Colonic mucosa (tissue), 4 donors: ENCODE data around the gene ZNF609. TPM values are rescaled to one million over a fixed set of nuclear protein-coding genes. Genes with fewer than 3 reads are reported as not detected.

Source experiments
- DNase-seq: peaks from one replicate; pipeline ENCODE4 v3.0.0-alpha.2; 2020
- H3K27ac ChIP-seq: fragments of 200-600 bp; one replicate; pipeline ENCODE4 v1.8.0; 2021
- H3K27me3 ChIP-seq: fragments of 200-600 bp; one replicate; pipeline ENCODE4 v1.8.0; 2021
- H3K36me3 ChIP-seq: fragments of 200-600 bp; one replicate; pipeline ENCODE4 v1.8.0; 2021
- H3K4me1 ChIP-seq: fragments of 200-600 bp; one replicate; pipeline ENCODE4 v1.8.0; 2021; ENCODE audit warnings: mild to moderate bottlenecking
- H3K4me3 ChIP-seq: fragments of 200-600 bp; one replicate; pipeline ENCODE4 v1.8.0; 2021
- H3K9ac ChIP-seq, 2 donors: one replicate each; pipeline ENCODE4 v1.7.0; 2013; ENCODE audit warnings: control low read depth in 2 of 2, low read depth in 2 of 2, low read length in 2 of 2
- H3K9me3 ChIP-seq: fragments of 200-600 bp; one replicate; pipeline ENCODE4 v1.8.0; 2021
- intact Hi-C: fragments of 100-400 bp; cut with DNase I; formaldehyde crosslinking; loops from one replicate; pipeline ENCODE4 v1.14.1; 2022
- total RNA-seq, 2 donors: library from RNA; stranded (reverse); fragmentation: NEBNext Ultra II Directional in 1 of 2; extraction: Animal tissue kit (Norgen Biotek cat#: 25700) in 1 of 2; gene quantifications; one replicate each; pipeline ENCODE4 v1.2.1, GENCODE V29; 2021
- TF ChIP-seq, protein P1 (sequence below): fragments of 200-600 bp; IDR thresholded peaks from one replicate; pipeline ENCODE4 v1.8.0; 2022; ENCODE audit warnings: antibody characterized with exemption, mild to moderate bottlenecking
- donor health status: healthy.
- donor health status: DM: no; HTN: no; CAD: no.
- donor health status: DM: no; HTN: no; CAD: no.

Gene ZNF609
- total RNA-seq, 2 donors from 2014 or later: 24.5 to 24.8 TPM

DNA sequence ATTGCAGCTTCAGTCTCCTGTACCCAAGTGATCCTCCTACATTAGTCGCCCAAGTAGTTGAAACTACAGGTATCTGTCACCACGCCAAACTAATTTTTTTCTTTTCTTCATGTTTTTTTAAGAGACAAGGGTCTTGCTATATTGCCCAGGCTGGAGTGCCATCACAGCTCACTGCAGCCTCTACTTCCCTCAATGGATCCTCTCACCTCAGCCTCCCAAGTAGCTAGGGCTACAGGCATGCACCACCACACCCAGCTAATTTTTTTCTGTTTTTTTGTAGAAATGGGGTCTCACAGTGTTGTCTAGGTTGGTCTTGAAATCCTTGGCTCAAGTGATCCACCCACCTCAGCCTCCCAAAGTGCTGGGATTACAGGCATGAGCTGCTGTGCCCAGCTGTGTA lies 89.5 kb downstream of the ZNF609 start:
- Histone ChIP-seq H3K27ac (no peak overlapping the region), H3K4me1 (no peaks in the 10 kb centered on the region), H3K9ac (no peak overlapping the region), H3K36me3 (no peaks in the 10 kb centered on the region), H3K4me3 (no peak overlapping the region), H3K27me3 (no peaks in the 10 kb centered on the region), H3K9me3 (no peaks in the 10 kb centered on the region)
- TF ChIP-seq, protein P1, sequence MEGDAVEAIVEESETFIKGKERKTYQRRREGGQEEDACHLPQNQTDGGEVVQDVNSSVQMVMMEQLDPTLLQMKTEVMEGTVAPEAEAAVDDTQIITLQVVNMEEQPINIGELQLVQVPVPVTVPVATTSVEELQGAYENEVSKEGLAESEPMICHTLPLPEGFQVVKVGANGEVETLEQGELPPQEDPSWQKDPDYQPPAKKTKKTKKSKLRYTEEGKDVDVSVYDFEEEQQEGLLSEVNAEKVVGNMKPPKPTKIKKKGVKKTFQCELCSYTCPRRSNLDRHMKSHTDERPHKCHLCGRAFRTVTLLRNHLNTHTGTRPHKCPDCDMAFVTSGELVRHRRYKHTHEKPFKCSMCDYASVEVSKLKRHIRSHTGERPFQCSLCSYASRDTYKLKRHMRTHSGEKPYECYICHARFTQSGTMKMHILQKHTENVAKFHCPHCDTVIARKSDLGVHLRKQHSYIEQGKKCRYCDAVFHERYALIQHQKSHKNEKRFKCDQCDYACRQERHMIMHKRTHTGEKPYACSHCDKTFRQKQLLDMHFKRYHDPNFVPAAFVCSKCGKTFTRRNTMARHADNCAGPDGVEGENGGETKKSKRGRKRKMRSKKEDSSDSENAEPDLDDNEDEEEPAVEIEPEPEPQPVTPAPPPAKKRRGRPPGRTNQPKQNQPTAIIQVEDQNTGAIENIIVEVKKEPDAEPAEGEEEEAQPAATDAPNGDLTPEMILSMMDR: no peak
- intact Hi-C loops: no loop called here
- DNase-seq: no peak

DNA sequence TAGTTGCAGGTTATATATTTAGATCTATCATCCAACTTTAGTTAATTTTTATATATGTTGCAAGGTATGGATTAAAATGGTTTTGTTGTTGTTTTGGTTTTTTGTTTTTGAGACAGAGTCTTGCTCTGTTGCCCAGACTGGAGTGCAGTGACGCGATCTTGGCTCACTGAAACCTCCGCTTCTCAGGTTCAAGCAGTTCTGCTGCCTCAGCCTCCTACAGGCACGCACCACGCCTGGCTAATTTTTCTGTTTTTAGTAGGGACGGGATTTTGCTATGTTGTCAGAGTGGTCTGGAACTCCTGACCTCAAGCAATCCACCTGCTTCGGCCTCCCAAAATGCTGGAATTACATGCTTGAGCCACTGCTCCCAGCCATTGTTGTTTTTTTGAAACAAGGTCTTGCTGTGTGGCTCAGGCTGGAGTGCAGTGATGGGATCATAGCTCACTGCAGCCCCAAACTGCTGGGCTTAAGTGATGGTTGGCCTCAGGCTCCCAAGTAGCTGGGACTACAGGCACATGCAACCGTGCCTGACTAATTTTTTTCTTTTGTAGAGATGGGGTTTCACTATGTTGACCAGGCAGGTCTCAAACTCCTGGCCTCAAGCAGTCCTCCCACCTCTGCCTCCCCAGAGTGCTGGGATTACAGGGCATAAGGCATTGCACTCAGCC lies 92.0 kb downstream of the ZNF609 start:
- Histone ChIP-seq H3K4me1 (no peaks in the 10 kb centered on the region), H3K9me3 (no peaks in the 10 kb centered on the region), H3K27ac (no peak overlapping the region), H3K27me3 (no peaks in the 10 kb centered on the region), H3K36me3 (no peaks in the 10 kb centered on the region), H3K4me3 (no peak overlapping the region), H3K9ac (no peak overlapping the region)
- intact Hi-C loops: no loop called here
- no peak for DNase-seq
- TF ChIP-seq, protein P1: no peak

DNA sequence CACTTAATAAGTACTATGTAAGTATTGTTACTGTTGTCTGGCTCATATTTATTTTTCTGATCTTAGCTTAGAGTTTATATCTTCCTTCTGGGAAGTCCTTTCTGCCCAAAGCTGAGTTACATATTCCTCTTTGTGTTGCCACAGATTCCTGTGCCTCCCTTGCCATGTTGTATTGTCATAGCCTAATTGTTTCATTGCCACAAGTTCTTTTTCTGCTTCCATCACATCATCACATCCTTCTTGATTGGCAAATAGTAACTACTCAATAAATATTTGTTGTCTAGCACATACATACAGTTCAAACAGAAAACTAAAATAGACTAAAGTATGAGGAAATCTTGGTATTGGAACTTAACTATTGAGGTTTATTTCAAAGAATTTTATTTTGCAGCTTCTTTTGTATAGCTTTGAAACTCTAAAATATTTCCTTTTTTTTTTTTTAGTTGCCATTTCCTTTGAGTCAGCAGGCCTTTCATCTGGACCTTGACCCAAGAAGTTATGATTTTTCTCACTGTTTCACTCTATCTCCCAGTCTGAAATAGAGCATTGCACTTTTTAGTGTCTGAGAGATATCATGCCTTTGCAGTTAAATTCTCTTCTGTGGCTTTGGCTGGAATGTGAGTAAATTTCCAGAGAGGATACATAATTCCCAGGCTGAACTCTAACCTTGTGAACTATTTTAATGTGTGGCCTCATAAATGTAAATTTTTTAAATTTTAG lies 98.2 kb downstream of the ZNF609 start:
- no peaks in the 10 kb centered on the region for H3K36me3 ChIP-seq
- no peak overlapping the region for H3K27ac ChIP-seq
- no peaks in the 10 kb centered on the region for H3K9me3 ChIP-seq
- H3K4me1 ChIP-seq: no peaks in the 10 kb centered on the region
- intact Hi-C loops: no loop called here
- no peak for DNase-seq
- no peaks in the 10 kb centered on the region for H3K27me3 ChIP-seq
- H3K9ac ChIP-seq: no peak overlapping the region
- H3K4me3 ChIP-seq: no peak overlapping the region
- TF ChIP-seq, protein P1: no peak

DNA sequence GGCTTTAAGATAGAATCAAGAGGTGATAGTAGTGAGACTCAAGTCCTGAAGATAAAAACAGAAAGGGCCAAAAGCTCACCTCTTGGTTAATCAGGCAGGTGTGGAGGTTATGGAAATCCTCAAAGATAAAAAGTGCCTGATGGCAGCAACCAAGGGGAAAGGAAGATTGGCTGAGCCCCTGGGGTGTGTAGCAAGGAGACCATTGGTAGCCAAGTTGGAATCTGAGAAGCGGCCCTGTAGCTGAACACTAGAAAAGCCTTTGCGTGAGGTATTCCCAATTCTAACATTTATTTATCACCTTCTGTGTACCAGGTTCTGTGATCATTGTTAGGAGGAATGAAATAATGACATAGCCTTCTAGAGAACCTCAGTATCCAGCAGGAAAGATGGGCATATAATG lies 98.9 kb downstream of the ZNF609 start:
- Histone ChIP-seq H3K4me1 (no peaks in the 10 kb centered on the region), H3K27ac (no peak overlapping the region)
- TF ChIP-seq, protein P1: no peak

DNA sequence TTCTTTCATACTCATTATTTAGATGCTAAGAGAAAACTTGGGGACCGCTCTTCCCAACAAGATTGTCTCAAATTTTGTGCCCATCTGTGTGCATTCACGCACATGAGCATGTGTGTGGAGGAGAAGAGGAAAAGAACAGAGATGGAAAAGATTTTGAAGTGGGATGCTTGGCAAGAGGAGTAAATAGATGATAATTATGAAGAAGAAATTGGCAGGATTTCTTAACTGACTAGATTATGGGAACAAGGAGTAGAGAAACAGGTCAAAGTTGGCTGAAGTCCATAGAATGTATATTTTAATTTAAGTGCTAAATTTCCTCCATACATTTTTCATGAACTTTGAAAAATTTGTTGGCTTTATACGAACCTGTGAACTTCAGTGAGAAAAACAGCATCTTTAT lies 100.1 kb downstream of the ZNF609 start:
- Histone ChIP-seq H3K9me3 (no peaks in the 10 kb centered on the region), H3K4me3 (no peak overlapping the region), H3K4me1 (no peaks in the 10 kb centered on the region), H3K9ac (no peak overlapping the region), H3K27me3 (no peaks in the 10 kb centered on the region), H3K27ac (no peak overlapping the region), H3K36me3 (no peaks in the 10 kb centered on the region)
- DNase-seq: no peak
- TF ChIP-seq, protein P1: no peak
- intact Hi-C loops: no loop called here

More for the DNA sequence above, 98.9 kb downstream of the ZNF609 start:
- no peak for DNase-seq
- H3K4me3 ChIP-seq: no peak overlapping the region
- no peaks in the 10 kb centered on the region for H3K27me3 ChIP-seq
- intact Hi-C loops: no loop called here
- no peaks in the 10 kb centered on the region for H3K9me3 ChIP-seq
- H3K9ac ChIP-seq: no peak overlapping the region
- no peaks in the 10 kb centered on the region for H3K36me3 ChIP-seq
